NCI-H2196 (cell line): Measurements from ENCODE around the gene CARD8.
A peak's percentile ranks its signal among the peaks of the same experiment; 100 is the strongest.
"Not testable (repeated sequence)": the region's sequence is repeated elsewhere in the genome, so short reads cannot be mapped to it uniquely, and the experiment has no call there.

Experiments
- DNase-seq: peaks from one replicate; lab custom pipeline; 2025; ENCODE audit not compliant: unreplicated experiment; lab: John Stamatoyannopoulos, UW

Gene CARD8, protein sequence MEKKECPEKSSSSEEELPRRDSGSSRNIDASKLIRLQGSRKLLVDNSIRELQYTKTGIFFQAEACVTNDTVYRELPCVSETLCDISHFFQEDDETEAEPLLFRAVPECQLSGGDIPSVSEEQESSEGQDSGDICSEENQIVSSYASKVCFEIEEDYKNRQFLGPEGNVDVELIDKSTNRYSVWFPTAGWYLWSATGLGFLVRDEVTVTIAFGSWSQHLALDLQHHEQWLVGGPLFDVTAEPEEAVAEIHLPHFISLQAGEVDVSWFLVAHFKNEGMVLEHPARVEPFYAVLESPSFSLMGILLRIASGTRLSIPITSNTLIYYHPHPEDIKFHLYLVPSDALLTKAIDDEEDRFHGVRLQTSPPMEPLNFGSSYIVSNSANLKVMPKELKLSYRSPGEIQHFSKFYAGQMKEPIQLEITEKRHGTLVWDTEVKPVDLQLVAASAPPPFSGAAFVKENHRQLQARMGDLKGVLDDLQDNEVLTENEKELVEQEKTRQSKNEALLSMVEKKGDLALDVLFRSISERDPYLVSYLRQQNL

DNA sequence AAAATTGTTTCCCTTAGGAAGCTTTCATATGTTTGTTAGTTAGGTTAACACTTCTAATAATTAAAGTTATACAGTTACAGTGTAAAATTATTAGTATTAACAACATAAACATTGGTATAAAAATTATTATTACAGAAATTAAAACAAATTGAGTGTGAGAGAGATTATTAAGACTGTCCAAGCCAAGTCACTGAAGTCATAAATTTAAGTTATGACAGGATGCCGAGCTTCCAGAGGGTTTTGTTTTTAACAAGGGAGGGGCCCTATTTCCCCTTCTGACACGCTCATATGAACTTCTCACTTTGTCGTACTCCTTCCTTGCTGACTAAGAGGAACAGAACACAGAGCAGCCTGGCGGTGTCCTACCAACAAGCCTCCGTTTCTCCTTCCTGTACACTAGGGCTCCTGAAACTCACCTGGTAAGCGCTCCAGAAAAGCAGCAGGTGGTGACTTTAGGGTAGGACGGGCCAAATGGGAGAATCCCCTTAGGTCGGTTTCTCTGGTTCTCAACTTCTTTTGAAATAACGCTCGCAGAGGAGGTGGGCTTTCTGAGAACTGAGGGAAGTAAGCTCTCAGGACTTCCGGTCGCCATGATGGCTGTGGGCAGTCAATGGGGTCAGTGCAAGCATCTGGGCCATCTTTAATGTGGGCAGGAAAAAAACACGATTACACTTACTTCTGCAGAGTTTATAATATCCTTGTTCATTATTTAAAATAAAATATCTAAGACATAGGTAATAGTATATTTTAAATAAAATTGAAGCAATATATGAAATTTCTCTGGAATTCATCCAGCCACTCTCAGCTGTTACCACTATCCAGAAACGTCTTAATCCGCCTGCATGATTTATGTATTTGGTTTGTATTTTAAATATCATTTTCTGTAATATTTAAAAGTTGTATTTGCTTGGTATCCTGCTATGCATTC lies at the start of gene CARD8:
Gene CARD8, minus strand, starts transcription at position 537 of the 928 bp plus-strand sequence. CDS start 14,892 bp downstream, outside the sequence.
- DNase-seq: peak; percentile 91

DNA sequence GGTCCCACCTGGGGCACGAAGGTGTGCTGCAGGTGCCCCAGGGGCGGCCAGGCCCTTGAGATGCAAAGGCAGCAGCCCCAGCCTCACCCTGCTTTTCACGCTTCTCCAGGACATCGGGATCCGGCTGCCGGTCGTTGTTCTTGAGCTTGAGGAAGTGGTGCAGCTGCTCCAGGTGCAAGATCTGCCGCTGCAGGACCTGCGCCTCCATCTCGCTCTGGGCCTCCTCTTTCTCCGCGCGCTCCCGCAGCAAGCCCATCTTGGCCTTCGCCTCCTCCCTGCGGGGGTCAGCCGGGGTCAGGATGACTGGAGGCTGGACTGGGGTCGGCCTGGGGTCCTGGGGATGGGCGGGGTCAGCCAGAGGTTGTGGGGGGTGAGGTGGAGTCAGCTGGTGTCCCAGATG lies 48.2 kb upstream of the CARD8 start:
- no peak for DNase-seq

DNA sequence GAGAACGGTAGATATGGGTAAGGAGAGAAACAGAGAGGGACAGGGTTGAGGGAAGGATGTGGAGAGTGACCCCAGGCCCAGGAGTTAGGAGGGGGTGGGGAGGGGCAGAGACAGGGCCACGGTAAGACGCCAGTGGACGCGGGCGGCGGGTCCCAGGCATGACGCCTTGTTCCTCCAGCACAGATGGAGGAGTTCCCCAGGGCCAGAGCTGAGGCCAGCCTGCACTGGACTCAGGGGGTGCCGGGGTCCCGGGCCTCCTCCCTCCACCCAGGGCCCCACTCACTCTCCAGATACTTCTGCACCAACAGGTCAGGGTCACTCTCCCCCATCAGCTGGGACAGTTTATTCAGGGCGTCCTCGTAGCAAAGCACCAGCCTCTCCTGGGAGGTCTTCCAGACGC lies 47.7 kb upstream of the CARD8 start:
- DNase-seq: no peak

DNA sequence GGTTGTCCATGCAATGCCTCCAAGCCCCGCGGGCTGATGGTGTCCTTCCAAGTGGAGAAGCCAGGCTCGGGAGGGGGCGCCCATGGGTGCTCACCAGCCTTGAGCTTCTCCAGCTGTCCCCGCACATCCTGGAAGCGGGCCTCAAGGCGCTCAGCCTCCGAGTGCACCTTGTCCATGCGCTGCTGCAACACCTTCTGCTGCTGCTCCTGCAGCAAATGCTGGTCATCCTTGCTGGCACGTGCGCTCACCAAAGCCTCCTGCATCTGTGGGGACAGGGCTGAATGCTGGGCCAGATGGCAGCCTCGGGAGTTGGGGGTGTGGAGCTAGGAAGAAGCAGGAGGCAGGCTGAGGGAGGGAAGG lies 46.9 kb upstream of the CARD8 start:
- DNase-seq: no peak

DNA sequence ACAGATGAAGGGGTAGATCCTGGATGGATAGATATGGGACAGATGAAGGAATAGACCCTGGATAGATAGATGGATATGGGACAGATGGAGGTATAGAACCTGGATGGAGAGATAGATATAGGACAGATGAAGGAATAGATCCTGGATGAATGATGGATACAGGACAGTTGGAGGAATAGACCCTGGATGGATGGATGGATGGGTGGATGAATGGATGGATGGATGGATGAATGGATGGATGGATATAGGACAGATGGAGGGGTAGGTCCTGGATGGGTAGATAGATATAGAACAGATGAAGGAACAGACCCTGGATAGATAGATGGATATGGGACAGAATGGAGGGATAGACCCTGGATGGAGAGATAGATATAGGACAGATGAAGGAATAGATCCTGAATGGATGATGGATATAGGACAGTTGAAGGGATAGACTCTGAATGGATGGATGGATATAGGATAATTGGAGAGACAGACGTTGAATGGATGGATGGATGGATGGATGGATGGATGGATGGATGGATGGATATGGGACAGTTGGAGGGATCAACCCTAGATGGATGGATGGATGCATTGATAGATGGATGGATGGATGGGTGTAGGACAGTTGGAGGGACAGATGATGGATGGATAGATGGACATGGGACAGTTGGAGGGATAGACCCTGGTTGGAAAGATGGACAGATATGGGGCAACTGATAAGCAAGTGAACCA lies 46.3 kb upstream of the CARD8 start:
- DNase-seq: no peak

DNA sequence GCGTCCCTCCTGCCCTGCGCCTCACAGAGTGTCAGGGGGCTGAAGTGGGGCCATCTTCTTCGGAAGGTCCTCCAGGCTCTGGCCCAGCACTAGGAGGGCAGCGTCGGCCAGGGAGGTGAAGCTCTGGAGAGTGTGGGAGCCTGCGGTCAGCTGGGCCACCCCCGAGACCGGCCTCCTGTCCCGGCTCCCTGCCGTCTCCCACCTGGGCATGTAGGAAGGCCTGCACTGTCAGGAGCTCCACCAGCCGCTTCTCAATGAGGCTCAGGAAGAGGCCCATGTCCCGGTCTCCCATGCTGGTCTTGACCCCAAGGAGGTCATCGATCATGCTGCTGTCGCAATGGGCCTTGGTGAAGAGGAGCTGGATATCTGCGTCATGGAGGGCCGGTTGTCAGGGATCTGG lies 42.3 kb upstream of the CARD8 start:
- DNase-seq: no peak

DNA sequence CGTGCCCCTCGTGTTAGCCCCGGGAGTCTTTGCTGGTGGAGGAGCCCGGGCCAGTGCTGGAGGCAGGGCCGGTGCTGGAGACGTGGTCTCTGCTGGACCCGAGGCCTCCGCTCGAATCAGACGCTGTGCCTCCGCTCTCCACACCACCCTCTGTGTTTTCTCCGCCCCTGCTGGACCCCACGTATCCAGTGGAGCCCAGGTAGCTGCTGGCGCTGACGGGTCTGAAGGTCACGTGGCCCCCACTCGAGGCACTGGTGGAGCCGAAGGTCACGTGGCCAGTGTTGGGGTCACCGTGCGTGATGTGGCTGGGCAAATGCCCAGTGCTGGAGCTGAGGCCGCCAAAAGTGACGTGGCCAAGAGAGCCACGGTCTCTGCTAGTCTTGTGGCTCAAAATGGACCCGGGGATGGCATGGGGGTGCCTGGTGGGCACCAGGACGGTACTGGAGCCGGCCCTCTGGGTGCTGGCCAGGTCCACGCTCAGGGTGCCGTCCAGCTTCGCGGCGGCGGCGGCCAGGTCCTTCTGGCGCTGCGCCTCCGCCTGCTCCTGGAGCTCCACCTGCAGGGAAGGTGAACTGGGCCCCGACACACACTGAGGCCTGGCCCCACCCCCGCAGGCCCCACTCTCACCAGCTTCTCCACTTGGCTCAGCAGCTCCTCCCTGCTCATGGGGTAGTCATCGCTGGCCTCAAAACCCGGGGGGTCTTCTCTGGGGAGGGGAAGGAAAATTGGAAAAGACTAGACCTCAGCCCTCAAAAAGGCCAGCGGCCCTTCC lies 41.4 kb upstream of the CARD8 start:
- no peak for DNase-seq

DNA sequence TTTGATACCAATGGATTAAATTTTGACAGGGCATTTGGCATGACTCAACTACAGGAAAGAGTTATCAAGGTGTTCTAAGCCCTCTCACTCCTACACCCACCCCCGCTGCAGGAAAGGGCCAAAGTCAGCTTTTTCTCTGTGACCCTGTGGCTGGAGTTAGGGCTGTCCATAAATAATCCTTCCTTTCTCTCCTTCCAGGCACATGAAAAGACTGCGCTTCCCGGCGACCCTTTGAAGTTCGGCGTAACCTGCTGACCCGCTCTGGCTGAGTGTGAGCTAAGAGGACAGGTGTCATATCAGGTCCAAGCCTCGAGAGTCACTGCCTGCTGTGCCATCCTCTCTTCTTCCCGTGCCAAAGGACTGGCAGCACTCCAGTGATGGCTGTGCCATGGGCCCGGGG lies 39.7 kb upstream of the CARD8 start:
- DNase-seq: no peak

DNA sequence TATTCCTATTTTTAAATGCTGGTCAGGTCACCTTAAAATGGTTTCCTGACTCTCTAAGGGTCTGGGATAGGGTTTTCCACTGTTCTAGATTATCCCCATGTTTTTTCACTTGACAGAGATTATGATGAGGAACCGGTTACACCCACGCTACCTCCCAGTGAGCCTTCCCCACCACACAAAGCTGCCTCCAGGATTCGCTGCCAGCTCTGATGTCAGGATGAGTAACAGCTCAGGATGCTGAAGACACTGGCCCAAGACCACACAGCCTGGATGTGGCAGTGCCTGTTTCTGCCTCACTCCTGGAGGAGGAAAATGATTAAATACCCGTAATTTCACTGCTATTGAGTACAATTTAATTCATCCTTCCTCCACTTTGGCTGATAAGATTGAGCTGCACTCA lies 37.1 kb upstream of the CARD8 start:
- DNase-seq: no peak

DNA sequence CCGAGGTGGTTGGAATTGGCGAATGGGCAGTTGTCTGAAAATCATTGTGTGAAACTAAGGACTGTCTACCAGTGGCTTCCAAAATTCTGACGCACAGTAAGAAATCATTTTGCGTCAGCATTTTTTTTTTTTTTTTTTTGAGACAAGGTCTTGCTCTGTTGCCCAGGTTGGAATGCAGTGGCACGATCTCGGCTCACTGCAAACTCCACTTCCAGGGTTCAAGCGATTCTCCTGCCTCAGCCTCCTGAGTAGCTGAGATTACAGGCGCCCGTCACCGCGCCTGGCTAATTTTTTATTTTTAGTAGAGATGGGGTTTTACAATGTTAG lies 35.7 kb upstream of the CARD8 start:
- DNase-seq: not testable (repeated sequence)

DNA sequence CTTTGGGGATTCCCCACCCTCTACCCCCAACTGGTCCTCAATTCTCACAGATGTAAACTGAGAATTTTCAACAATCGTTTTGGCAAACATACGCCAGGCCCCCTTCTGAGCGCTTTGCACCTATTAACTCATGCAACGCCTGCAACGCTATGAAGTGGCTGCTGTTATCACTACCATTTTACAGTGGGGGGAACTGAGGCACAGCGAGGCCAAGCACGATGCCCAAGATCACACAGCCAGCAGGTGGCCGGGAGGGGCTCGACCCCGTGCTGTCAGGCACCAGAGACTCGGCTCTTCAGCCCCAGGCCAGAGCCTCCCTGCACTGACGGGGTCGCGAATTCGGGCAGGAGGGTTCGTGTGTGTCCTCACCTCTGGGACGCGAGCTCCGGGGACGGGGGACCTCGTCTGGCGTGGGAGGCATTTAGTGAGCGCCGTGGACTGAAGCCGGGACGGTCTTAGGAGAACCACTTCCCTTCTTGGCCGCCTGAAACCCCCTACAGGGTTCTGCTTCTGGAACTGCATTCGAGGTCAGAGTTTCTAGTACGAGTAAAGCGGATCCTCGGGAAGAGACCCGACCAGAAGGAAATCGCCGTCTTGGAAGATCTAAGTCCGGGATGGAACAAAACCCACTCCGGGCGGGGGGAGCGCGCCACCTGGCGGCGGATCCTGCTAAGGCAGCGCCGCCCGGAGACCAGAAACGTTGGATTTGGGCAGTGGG lies 35.2 kb upstream of the CARD8 start:
- peak; percentile 80 for DNase-seq

DNA sequence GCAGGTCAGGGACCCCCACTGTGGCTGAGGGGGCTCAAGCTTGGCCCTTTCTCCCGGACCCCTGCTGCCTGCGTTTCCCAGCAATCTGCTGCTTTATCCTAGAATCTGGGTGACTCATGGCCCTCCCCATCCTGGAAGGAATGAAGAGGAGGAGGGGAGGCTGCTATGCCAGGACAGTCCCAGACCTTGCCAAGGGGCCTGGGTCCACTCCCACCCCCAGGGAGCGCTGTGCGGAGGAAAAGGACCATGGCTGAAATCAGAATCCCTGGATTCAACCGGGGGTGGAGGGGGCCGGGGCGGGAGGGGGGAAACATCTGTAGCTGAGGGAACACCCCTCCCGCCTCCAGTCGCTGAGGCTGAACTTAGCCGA lies 34.7 kb upstream of the CARD8 start:
- no peak for DNase-seq

DNA sequence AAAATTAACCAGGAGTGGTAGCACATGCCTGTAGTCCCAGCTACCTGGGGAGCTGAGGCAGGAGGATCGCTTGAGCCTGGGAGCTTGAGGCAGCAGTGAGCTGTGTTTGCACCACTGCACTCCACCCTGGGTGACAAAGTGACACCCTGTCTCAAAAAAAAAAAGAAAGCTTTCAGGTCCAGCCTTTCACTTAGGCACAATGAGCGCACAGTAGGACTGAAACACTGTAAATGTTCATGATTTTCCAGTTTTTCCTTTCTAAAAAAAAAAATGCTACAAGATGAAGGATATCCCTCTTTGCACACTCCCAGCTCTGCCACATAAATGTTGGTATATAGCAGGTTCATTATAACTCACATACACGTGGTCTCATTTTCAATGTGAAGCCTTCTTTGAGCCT lies 32.0 kb upstream of the CARD8 start:
- no peak for DNase-seq

DNA sequence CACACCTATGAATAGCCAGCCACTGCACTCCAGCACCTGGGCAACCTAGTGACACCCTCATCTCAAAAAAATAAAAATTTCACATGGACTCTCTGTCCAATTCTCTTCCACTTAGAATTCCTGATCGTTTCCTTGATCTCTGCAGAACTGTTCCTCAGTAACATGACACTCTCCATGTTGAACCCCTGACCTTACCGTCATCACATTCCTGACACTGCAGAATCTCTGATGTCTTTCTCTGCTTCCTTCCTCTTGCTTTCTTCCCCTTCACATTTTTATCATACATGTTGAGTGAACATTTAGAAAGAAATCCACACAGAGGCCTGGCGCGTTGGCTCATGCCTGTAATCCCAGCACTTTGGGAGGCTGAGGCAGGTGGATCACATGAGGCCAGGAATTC lies 29.2 kb upstream of the CARD8 start:
- DNase-seq: no peak

DNA sequence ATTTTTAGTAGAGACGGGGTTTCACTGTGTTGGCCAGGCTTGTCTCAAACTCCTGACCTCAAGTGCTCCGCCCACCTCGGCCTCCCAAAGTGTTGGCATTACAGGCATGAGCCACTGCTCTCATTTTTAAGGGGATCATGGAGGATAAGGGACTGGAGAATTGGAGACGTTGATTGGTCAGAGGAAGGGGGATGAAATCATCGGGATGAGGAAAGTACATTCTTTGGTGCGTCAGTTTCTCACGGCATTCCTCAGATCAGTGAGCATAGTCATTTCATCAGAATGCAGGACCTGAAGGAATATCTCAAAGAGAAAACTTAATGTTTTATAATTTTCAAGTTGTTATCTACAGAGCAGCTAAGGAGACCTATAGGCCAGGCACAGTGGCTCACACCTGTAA lies 28.2 kb upstream of the CARD8 start:
- no peak for DNase-seq

DNA sequence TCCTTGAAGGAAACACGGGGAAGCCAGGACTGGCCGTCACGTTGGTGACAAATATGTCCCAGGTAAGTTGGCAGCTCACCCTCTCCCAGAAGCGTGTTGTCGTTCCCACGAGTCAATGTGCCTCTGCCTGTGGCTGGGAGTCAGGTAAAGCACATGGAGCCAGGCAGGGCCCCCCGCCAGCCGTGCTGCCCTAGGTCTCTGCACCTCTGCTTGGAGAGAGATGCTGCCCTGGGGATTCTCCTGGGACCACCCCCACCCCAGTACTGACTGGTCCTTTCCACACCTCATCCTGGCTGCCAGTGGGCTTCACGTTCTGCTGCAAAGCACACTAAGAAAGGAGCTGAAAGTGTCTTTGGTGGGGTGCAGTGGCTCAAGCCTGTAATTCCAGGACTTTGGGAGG lies 24.0 kb upstream of the CARD8 start:
- DNase-seq: no peak

DNA sequence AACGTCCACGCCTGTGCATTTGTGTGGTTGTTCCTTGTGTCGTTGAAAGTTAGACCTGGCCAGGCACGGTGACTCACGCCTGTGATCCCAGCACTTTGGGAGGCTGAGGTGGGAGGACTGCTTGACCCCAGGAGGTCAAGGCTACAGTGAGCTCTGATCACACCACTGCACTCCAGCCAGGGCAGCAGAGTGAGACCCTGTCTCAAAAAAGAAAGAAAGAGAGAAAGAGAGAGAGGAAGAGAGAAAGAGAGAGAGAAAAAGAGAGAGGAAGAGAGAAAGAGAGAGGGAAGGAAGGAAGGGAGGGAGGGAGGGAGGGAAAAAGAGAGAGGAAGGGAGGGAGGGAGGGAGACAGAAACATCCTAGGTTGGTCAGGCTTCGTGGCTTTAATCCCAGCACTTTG lies 19.2 kb upstream of the CARD8 start:
- no peak for DNase-seq

DNA sequence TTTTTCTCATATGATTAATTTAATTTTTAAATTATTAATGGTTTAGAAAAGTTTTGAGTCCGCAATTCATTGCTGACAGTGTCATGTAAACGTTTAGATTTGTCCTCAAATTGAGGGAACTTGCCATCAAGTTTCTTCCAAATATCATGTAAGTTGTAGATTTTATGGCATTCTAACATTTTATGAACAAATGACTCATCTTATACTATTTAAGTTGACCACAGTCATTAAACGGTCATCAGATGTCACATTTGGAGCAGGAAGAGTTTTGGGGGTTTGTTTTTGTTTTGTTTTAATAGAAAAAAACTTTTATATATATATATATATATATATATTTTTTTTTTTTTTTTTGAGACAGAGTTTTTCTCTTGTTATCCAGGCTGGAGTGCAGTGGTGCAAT lies 18.5 kb upstream of the CARD8 start:
- DNase-seq: no peak

DNA sequence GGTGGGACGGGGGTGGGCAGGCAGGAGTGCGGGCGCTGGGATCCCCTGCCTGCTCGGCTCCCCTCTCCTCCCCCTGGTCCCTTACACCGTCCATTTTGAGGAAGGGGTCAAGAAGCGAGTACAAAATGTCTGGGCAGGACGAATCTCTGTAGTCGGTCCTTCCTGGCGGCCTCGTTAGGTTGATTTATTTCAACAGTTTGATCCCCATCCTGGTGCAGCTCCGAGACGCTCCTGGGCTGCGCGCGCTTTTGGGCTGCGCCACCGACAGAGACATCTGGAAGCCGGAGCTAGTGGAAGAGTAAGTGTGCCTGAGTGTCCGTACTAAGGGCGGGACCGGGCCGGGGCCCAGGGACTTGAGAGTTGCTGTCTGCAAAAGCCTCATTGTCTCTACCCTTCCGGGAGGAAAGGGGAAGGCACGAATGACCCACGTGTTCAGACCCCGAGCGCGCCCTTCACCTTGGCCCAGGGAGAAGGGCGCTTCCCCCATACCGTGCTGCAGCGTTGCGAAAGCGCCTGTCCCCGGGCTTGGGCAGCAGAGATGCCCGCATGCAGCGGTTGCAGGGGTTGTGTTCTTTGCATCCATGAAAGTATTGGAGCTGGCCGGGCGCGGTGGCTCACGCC lies 15.9 kb upstream of the CARD8 start:
- peak; percentile 62 for DNase-seq

DNA sequence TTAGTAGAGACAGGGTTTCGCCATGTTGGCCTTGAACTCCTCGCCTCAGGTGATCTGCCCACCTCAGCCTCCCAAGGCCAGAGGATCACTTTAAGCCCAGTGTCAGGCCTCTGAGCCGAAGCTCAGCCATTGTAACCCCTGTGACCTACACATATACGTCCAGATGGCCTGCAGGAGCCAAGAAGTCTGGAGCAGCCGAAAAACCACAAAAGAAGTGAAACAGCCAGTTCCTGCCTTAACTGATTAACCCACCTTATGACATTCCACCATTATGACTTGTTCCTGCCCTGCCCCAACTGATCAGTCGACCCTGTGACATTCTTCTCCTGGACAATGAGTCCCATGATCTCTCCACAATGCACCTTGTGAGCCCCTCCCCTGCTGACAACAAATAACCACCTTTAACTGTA lies 13.9 kb upstream of the CARD8 start:
- DNase-seq: not testable (repeated sequence)
